ENCODE results near the gene RNF121. TPM values are rescaled to one million over a fixed set of nuclear protein-coding genes. Genes with fewer than 3 reads are reported as not detected.
A peak's percentile ranks its signal among the peaks of the same experiment; 100 is the strongest.

The RNF121 gene
- total and polyA plus RNA-seq, 12 donors = 13.3 to 49.3 (median 31.3) TPM

DNA sequence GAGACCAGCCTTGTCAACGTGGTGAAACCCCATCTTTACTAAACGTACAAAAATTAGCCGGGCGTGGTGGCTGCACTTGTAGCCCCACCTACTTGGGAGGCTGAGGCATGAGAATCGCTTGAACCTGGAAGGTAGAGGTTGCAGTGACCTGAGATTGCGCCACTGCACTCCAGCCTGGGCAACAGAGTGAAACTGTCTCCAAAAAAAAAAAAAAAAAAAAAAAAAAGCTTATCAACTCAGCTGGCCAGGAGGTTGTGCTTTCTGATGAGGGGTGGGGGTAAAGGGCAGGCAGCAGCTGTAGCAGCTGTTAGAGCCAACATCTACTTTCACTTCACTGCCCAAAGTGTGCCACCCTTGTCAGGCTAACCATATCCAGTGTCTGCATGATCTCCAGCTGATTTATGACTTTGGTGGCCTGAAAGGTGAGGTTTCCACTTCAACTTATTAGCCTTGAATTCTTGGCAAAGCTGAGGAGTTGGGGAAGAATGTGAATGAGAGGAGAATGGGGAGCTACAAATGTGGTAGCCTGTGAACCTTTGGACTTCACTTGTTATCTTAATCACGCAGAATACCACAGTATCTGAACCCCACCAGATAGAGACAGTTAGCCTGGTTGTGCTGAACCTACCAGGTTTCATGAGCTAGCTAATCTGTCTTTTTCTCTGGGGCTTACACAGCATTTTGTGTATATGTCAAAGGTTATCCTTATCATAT is 19.6 kb downstream of the RNF121 start:
- Histone ChIP-seq H3K27ac (peak overlapping the region in 1 of 5 donors; percentile 35), H3K36me3 (replicated peaks in 1 of 2) (no peaks in the 10 kb centered on the region), H3K27me3 (no peaks in the 10 kb centered on the region), H3K4me1 (replicated peaks in 1 of 2) (peaks cover 11 to 28% of the 10 kb centered on the region in 2 donors), H3K4me3 (no peak overlapping the region), H3K9me3 (replicated peaks in 1 of 3) (no peaks in the 10 kb centered on the region)
- intact Hi-C loops (cut with DNase I) = no loop called here
- TF ChIP-seq CTCF (IDR thresholded peaks at IDR 0.05) = no peak
- 71 to 79% (median 76%) methylated on average over 7 of the region's 7 CpGs for WGBS, 4 donors
- DNase-seq = peak; percentile 14 to 73 (median 65)

- Histone ChIP-seq H3K36me3 (replicated peaks in 1 of 2) (no peaks in the 10 kb centered on the region), H3K4me1 (replicated peaks in 1 of 2) (peaks cover 11 to 28% of the 10 kb centered on the region in 2 donors), H3K4me3 (no peak overlapping the region), H3K27ac (no peak overlapping the region), H3K9me3 (replicated peaks in 1 of 3) (no peaks in the 10 kb centered on the region), H3K27me3 (no peaks in the 10 kb centered on the region)
- no peak for DNase-seq
- intact Hi-C loops (cut with DNase I) = no loop called here
- no peak for TF ChIP-seq POLR2A (IDR thresholded peaks at IDR 0.05)
- TF ChIP-seq CTCF (IDR thresholded peaks at IDR 0.05) = no peak
- WGBS, 4 donors = 77 to 95% (median 85%) methylated on average over 6 of the region's 6 CpGs
Measured at GRCh38 chr11:71949034-71949433, 20.2 kb downstream of the RNF121 start.

- Histone ChIP-seq H3K27ac (no peak overlapping the region), H3K27me3 (no peaks in the 10 kb centered on the region)
- 83 to 91% (median 90%) methylated on average over 4 of the region's 4 CpGs for WGBS, 4 donors
Measured at GRCh38 chr11:71951741-71952310, 23.0 kb downstream of the RNF121 start.

More at GRCh38 chr11:71951741-71952310, 23.0 kb downstream of the RNF121 start:
- TF ChIP-seq POLR2A (IDR thresholded peaks at IDR 0.05) (no peak), CTCF (IDR thresholded peaks at IDR 0.05) (no peak)
- no peak for DNase-seq
- Histone ChIP-seq H3K36me3 (replicated peaks in 1 of 2) (no peaks in the 10 kb centered on the region), H3K4me1 (replicated peaks in 1 of 2) (peaks cover 11 to 12% of the 10 kb centered on the region in 2 donors), H3K4me3 (no peak overlapping the region), H3K9me3 (replicated peaks in 1 of 3) (no peaks in the 10 kb centered on the region)
- intact Hi-C loops (cut with DNase I) = no loop called here
